Activated CD8-positive, alpha-beta memory T cell treated with anti-CD3 and anti-CD28 coated beads, Interleukin-2, amount 50 U/mL, for 1 hour (primary cell): ENCODE results near the gene CCDC32.

Experiments used
- DNase-seq: peaks from one replicate; pipeline ENCODE4 v3.0.0-alpha.2; 2020; ENCODE audit errors: extremely low read depth

The CCDC32 gene

GRCh38 chr15:40565333-40566238, 744 bp upstream of the CCDC32 start:
- DNase-seq = no peak

- DNase-seq = no peak
Measured at GRCh38 chr15:40563426-40563825, 1.4 kb downstream of the CCDC32 start.

- no peak for DNase-seq
Measured at GRCh38 chr15:40562691-40563090, 2.2 kb downstream of the CCDC32 start.

GRCh38 chr15:40558952-40559742, 5.7 kb downstream of the CCDC32 start:
- no peak for DNase-seq

- no peak for DNase-seq
Measured at GRCh38 chr15:40555876-40556275, 9.0 kb downstream of the CCDC32 start.

- no peak for DNase-seq
Measured at GRCh38 chr15:40554161-40554525, 10.7 kb downstream of the CCDC32 start.

- no peak for DNase-seq
Measured at GRCh38 chr15:40550341-40551037, 14.4 kb downstream of the CCDC32 start.

GRCh38 chr15:40549894-40550293, 14.9 kb downstream of the CCDC32 start:
- DNase-seq = no peak

- no peak for DNase-seq
Measured at GRCh38 chr15:40548610-40549009, 16.2 kb downstream of the CCDC32 start.

- no peak for DNase-seq
Measured at GRCh38 chr15:40545457-40545856, 19.4 kb downstream of the CCDC32 start.

GRCh38 chr15:40543631-40544294, 21.1 kb downstream of the CCDC32 start:
- no peak for DNase-seq

GRCh38 chr15:40543082-40543481, 21.8 kb downstream of the CCDC32 start:
- DNase-seq = no peak

- DNase-seq = no peak
Measured at GRCh38 chr15:40538976-40539375, 25.9 kb downstream of the CCDC32 start.

GRCh38 chr15:40536501-40536900, 28.3 kb downstream of the CCDC32 start:
- no peak for DNase-seq

- no peak for DNase-seq
Measured at GRCh38 chr15:40534371-40534770, 30.5 kb downstream of the CCDC32 start.

- no peak for DNase-seq
Measured at GRCh38 chr15:40533763-40534364, 31.0 kb downstream of the CCDC32 start.

GRCh38 chr15:40528801-40529200, 36.0 kb downstream of the CCDC32 start:
- no peak for DNase-seq

- DNase-seq = no peak
Measured at GRCh38 chr15:40525855-40526254, 39.0 kb downstream of the CCDC32 start.

GRCh38 chr15:40523611-40524010, 41.2 kb downstream of the CCDC32 start:
- DNase-seq = no peak

- no peak for DNase-seq
Measured at GRCh38 chr15:40516322-40516721, 48.5 kb downstream of the CCDC32 start.

- no peak for DNase-seq
Measured at GRCh38 chr15:40513609-40514008, 51.2 kb downstream of the CCDC32 start.
